NCI-H2196 (cell line): Measurements from ENCODE around the gene PPEF1.
"Not testable (repeated sequence)": the region's sequence is repeated elsewhere in the genome, so short reads cannot be mapped to it uniquely, and the experiment has no call there.

Source experiments
- DNase-seq: peaks from one replicate; lab custom pipeline; 2025; ENCODE audit not compliant: unreplicated experiment; lab: John Stamatoyannopoulos, UW

The PPEF1 gene

GRCh38 chrX:18702362-18703195 is 4.9 kb upstream of the PPEF1 start:
- DNase-seq = no peak

- DNase-seq = no peak
Observed at GRCh38 chrX:18709833-18710232, 2.4 kb downstream of the PPEF1 start.

GRCh38 chrX:18714910-18715309 is 7.5 kb downstream of the PPEF1 start:
- no peak for DNase-seq

- no peak for DNase-seq
Observed at GRCh38 chrX:18719852-18720251, 12.4 kb downstream of the PPEF1 start.

GRCh38 chrX:18721683-18722499 is 14.4 kb downstream of the PPEF1 start:
- no peak for DNase-seq

- DNase-seq = no peak
Observed at GRCh38 chrX:18722500-18723071, 15.1 kb downstream of the PPEF1 start.

- DNase-seq = no peak
Observed at GRCh38 chrX:18725310-18725943, 18.0 kb downstream of the PPEF1 start.

GRCh38 chrX:18733287-18733686 is 25.8 kb downstream of the PPEF1 start:
- no peak for DNase-seq

- DNase-seq = not testable (repeated sequence)
Observed at GRCh38 chrX:18739609-18740008, 32.2 kb downstream of the PPEF1 start.

GRCh38 chrX:18748499-18748898 is 41.1 kb downstream of the PPEF1 start:
- no peak for DNase-seq

GRCh38 chrX:18753631-18754030 is 46.2 kb downstream of the PPEF1 start:
- no peak for DNase-seq

- no peak for DNase-seq
Observed at GRCh38 chrX:18755651-18756050, 48.2 kb downstream of the PPEF1 start.

- no peak for DNase-seq
Observed at GRCh38 chrX:18757956-18758932, 50.8 kb downstream of the PPEF1 start.

- DNase-seq = no peak
Observed at GRCh38 chrX:18761750-18762149, 54.3 kb downstream of the PPEF1 start.

- DNase-seq = not testable (repeated sequence)
Observed at GRCh38 chrX:18763106-18763505, 55.7 kb downstream of the PPEF1 start.

GRCh38 chrX:18769364-18769763 is 61.9 kb downstream of the PPEF1 start:
- no peak for DNase-seq

- no peak for DNase-seq
Observed at GRCh38 chrX:18769812-18770573, 62.5 kb downstream of the PPEF1 start.

GRCh38 chrX:18789916-18790315 is 82.5 kb downstream of the PPEF1 start:
- DNase-seq = no peak

- no peak for DNase-seq
Observed at GRCh38 chrX:18792828-18793227, 85.4 kb downstream of the PPEF1 start.
